CD4-positive, alpha-beta T cell treated with Interleukin-17A for 4 hours (primary cell): ENCODE results near the gene CD164L2.
"Not testable (repeated sequence)": the region's sequence is repeated elsewhere in the genome, so short reads cannot be mapped to it uniquely, and the experiment has no call there.

Experiments used
- DNase-seq: peaks from one replicate; pipeline ENCODE4 v3.0.0-alpha.2; 2020; ENCODE audit warnings: mixed read lengths

CD164L2 gene

DNA sequence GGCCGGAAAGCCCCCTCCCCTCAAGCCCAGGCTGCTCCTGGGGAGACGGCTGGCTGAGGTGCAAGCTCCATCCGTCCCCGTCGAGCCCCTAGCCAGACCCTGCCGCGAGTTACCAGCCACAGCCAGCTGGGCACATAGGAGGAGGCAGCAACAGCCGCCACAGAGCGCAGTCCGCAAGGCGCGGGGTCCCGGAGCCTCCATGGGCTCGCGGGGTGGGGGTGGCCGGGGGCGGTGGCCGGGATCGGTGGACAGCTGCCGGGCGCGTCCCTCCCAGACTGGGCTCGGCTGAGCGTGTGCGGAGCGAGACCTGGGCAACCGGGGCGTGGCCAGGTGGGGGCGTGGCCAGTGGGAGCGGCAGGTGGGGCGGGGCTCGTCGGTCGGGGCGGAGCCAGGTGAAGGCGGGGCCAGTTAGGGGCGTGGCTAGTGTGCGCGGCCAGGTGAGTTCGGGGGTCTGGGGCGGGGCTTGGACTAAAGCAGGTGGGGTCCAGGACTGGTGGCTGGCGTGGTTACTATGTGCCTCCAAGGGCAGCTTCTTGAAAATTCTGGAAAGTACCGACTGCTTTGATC is at the start of gene CD164L2:
CD164L2 (minus strand) TSS at position 295 of the 567 bp plus-strand sequence; CDS start at position 201, 94 bp downstream.
- DNase-seq, result peak; percentile 67

GRCh38 chr1:27432725-27433124 is 49.6 kb upstream of the CD164L2 start:
- not testable (repeated sequence) for DNase-seq

GRCh38 chr1:27431601-27431940 is 48.4 kb upstream of the CD164L2 start:
- DNase-seq, result no peak

DNA sequence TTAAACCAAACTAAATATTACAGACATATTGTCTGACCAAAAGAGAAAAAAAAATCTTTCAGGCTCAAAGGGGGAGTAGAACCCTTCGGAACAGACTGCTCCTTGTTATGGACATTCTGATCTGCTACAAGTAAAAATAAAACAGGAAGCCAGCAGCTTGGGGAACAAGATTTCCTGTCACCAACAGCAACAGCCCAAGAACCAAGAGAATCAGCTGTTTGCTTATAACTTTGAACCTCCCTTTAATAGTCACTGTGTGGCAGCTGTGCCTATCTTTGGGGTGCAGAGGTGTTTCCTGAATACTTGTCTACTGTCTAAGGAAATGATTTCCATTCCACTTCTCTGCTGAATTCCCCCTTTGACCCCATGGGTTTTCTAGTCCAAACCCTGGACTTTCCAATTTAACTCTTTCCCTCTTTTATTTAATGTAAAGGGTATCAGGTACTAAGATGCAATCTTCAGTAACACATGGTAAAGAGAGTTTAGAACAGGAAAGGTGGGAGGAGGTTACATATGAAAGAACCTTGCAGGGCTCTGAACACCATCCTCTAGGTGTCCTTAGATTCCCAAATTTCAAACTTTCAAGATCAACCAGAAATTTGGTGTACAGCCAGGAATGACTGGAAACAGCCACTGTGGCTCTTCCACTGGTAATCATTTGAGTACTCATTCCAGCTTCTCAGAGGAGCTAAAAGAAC is 47.9 kb upstream of the CD164L2 start:
- peak; percentile 55 for DNase-seq

GRCh38 chr1:27429029-27429425 is 45.9 kb upstream of the CD164L2 start:
- DNase-seq, result no peak

DNA sequence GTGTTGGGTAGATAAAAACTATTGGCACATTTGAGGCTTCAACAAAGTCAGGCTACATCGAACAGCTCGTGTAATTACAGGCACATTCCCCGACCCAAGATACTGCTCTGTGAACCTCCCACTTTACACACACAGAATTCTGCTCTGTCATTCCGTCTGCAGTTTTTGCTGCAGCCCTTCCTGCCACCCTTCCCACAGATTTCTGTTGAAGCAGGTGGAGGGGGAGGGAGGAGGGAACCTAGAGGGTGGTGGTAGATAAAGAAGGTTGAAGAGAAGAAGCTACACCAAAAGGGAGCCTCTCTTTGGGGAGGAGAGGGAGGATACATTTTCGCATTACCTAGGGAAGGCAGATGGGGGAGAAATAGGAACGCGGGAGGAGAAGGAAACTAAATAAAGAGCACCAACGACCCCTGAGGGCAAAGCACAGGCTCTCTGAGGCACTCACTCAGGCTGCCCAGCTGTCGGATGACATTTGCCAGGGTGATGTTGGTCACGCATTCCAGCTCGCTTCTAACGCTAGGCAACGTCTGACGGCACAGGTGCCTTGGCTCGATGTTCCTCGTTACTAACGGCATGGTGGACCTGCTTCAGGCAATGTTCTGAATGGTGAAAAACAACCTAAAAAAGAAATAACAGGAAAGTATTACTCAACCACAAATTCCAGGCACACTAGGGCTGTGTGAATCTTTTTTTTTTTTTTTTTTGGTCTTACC is 45.3 kb upstream of the CD164L2 start:
- DNase-seq, result peak; percentile 40

DNA sequence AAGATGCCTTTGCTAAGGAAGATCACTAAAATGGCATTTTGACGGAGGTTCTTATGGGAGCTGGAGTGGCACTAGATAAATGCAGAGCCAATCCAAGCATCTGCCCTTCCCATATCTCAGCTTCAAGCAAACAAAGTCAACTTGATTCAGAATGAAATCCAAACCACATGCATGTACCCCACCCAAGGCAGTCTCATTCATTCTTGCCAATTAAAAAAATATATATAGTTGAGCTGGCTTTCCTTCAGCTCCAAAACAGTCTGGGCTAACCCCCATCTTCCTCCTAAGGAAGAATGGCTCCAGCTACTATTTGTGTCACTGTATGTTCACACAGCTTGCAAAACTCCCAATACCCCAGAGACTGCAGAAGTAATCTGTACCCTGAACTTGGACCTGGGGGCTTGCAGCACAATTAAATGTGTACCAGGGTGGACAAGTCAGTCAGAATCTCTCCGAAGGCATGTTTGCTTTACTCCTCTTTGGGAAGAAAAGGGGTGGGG is 44.7 kb upstream of the CD164L2 start:
- DNase-seq, result no peak

DNA sequence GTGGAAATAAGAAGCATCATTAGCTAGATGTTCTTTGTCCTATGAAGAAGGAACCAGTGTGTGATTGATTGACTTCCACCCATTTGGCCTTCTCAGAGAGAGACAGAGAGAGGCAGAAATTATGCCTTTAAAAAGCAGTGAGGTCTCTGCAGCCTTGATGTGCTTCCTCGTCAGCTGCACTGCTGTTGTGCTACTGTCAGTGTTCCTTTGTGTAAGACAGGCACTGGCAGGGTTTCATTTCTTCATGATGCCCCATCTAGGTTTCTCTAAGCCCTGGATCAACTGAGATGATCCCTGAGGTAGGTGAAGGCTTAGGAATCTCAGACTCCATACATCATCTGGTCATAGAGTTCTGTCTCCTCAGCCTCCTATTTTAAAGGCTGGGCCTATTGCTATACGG is 44.2 kb upstream of the CD164L2 start:
- DNase-seq, result no peak

DNA sequence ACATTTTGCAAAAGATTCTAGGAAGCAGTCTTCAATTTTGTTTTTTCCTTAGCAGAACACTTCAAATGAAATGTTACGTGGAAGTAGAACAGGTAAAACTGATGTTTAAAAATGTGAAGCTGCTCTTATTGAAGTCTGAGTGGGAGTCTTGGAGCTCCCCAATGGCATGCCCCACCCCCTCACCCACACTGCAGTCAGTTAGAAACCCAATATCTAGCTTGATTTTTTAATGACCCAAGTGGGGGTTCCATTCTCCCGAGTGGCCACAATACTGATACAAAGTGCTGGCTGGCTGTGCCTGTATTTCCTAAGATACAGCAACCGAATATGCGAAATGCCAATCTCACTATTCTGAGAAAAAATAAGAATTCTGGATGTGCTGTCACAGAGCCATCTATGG is 40.6 kb upstream of the CD164L2 start:
- DNase-seq, result no peak

DNA sequence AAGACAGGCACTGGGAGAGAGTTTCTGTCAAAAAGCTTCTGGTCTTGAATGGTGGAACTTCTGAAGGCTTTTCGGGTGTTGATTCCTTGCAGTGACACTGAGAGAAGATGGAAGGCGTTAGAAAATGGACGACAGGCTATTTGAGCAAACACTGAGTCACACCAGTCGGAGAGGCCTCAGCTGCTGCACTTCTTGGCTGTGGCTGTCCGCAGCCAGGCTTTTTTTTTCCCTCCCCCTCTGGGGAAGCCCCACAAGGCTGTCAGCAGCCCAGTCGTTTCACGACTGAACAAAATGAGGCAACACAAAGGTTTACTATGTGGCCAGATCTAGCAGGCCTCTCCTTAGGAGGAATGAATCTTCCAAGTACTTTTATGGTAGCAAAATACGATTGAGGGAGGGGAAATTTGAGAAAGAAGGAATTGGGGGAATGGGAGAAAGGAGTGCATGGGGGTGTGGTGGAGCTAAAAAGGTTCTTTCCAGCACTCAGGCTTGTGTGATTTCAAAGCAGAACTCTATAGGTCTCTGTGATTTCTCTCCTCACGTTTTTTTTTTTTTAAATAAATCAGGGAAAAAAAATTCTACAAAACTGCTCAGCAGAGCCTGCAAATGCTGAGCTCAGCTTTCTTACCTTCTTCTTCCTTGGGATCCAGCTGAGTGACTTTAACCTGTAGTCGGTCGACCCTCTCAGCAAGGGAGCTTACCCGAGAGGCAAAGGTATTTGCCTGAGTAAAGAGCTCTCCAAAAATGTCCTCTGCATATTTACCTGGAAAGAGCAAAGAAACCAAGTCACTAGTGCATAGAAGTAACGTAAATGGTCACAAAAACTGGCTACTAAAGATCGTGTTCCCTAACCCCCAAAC is 35.4 kb upstream of the CD164L2 start:
- DNase-seq, result peak; percentile 53

DNA sequence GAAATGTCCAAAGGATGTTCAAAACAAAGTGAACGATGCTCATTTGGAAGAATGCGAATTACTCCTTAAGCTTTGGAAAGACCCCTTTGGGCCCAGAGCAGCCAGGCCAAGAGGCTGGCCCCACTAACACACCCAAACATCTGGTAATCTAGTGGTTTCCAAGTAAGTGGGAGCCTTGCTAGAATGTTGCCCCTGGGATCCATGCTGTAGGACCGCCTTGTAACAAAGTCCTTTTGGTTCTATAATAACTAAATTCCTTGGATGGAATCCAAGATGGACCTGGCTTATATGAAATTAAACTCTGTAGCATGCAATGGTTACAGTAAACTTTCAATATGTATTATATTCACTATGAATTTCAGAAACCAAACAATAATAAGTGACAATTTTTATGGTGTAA is 34.6 kb upstream of the CD164L2 start:
- DNase-seq, result no peak

- peak; percentile 65 for DNase-seq
Observed at GRCh38 chr1:27416387-27417111, 33.4 kb upstream of the CD164L2 start.

DNA sequence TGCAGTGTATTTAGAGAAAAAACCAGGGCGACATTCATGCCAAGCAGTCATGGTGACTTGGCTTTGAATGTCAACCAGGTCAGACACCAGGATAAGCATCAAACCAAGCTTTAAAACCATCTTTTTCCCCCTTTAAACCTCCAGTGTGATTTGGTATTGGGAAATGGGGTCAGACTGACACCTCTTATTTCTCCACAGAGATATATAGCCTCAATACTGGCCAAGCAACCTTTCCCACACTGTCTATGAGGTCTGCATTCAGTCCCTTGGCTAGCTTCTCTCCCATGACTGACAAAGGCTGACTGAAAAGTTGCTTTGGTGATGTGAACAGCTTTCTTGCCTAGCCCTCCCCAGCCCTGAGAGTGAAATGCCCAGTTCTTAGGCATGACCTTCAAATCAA is 31.0 kb upstream of the CD164L2 start:
- no peak for DNase-seq

GRCh38 chr1:27413004-27413403 is 29.9 kb upstream of the CD164L2 start:
- DNase-seq, result no peak

- no peak for DNase-seq
Observed at GRCh38 chr1:27412502-27412901, 29.4 kb upstream of the CD164L2 start.

GRCh38 chr1:27410709-27411108 is 27.6 kb upstream of the CD164L2 start:
- no peak for DNase-seq

GRCh38 chr1:27409669-27410068 is 26.5 kb upstream of the CD164L2 start:
- no peak for DNase-seq

DNA sequence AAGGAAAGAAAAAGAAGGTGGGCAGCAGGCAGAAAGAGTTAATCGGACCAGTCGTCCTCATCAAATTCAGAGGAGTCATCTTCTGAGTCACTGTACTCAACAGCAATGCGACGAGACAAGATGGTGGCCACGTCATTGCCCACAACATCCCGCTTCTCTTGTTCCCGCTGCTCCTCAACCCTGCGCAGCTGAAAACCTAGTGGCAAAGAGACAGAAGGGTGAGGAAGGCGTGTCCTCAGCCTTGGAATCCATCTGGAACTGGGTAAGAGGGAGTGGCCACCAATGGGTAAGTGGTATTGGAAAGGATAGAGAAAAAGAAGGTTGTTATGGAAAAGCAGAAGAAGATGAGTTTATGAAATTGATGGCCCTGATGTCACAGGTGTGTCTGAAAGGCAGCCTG is 25.0 kb upstream of the CD164L2 start:
- no peak for DNase-seq

- not testable (repeated sequence) for DNase-seq
Observed at GRCh38 chr1:27406791-27407190, 23.7 kb upstream of the CD164L2 start.

DNA sequence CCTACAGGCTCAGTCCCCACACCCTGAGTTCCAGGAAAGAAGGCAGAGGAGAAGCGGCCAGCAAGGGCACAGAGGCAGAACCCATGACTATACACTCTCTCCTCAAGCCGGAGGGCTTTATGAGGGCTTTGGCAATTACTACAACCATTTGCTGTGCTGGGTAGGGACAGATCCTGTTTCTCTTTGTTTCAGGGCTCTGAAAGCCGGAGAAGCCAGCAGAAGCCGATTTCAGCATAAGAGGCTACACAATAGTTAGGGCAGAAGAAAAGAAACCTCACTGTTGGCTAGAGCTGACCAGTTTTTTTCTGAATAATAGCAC is 23.2 kb upstream of the CD164L2 start:
- DNase-seq, result no peak

- not testable (repeated sequence) for DNase-seq
Observed at GRCh38 chr1:27405598-27406361, 22.6 kb upstream of the CD164L2 start.

GRCh38 chr1:27405074-27405473 is 21.9 kb upstream of the CD164L2 start:
- no peak for DNase-seq
